ENCODE measurements around the gene MGMT.

The MGMT gene

DNA sequence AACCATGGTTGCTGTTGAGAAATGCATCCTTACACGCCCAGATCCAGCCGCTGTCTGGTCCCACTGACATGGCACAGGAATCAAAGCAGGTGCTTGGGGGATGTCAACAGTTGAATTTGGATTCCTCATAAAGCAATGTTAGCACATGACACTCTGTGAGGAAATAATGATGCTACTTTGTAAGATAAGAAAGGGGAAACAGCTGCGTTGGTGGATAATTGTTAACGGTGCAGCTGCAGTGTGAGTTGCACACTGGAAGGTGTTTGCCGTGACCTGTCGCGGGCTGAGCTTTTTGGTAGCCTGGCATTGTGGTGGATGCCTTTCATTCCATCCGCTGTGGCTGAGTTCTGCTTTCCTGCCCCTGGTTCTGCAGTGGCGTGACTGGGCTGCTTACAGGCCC, 113.9 kb downstream of the MGMT start:
- H3K27ac ChIP-seq: no peak overlapping the region
- TF ChIP-seq, protein P1, sequence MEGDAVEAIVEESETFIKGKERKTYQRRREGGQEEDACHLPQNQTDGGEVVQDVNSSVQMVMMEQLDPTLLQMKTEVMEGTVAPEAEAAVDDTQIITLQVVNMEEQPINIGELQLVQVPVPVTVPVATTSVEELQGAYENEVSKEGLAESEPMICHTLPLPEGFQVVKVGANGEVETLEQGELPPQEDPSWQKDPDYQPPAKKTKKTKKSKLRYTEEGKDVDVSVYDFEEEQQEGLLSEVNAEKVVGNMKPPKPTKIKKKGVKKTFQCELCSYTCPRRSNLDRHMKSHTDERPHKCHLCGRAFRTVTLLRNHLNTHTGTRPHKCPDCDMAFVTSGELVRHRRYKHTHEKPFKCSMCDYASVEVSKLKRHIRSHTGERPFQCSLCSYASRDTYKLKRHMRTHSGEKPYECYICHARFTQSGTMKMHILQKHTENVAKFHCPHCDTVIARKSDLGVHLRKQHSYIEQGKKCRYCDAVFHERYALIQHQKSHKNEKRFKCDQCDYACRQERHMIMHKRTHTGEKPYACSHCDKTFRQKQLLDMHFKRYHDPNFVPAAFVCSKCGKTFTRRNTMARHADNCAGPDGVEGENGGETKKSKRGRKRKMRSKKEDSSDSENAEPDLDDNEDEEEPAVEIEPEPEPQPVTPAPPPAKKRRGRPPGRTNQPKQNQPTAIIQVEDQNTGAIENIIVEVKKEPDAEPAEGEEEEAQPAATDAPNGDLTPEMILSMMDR (conservative IDR thresholded peaks at IDR 0.05): no peak

DNA sequence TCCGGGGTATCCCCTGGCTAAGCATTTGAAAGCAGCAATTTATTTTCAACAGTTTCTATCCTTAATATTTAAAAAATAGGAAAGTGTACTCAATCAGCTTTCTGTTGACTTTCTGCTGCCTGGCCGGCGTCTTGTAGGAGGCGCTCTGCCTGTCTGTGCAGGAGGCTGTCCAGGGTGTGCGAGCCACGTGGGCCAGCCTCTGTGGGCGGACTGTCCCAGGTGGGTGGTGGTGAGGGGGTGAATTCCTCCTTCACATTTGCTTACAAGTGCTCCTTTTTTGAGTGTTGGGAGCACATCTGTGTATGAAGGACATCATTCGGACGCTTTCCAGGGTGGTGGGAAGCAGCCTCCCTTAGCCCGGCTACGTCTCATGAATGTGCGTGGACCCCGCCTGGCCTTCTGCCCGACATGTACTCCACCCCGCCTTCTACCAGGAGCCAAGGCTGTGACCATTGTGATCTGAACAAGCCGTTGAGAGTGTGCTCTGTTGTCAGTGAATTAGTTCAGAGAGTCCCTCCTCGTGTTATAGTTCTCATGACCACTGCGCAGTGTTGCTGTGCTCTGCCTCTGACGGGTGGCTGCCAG, 114.9 kb downstream of the MGMT start:
- TF ChIP-seq, protein P1 (conservative IDR thresholded peaks at IDR 0.05): no peak
- no peak overlapping the region for H3K27ac ChIP-seq

DNA sequence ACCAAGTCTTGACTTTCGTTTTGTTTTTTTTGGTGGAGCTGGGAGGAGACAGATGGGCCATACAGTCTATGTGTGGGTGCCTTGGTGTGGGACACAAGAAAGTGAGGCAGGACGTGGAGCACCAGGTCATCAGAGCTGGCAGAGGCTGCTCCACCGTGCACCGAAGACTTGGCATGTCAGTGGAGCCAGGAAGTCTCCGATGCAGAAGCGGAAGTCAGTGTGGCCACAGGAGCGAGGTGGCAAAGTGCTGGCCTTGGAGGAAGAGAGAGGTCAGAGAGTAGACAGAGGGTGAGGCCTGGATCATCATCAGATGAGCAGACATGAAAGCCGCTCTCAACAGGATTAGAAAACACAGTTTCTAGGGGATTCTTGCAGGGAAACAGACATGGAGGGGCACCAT, 116.8 kb downstream of the MGMT start:
- H3K27ac ChIP-seq: no peak overlapping the region
- TF ChIP-seq, protein P1 (conservative IDR thresholded peaks at IDR 0.05): no peak

DNA sequence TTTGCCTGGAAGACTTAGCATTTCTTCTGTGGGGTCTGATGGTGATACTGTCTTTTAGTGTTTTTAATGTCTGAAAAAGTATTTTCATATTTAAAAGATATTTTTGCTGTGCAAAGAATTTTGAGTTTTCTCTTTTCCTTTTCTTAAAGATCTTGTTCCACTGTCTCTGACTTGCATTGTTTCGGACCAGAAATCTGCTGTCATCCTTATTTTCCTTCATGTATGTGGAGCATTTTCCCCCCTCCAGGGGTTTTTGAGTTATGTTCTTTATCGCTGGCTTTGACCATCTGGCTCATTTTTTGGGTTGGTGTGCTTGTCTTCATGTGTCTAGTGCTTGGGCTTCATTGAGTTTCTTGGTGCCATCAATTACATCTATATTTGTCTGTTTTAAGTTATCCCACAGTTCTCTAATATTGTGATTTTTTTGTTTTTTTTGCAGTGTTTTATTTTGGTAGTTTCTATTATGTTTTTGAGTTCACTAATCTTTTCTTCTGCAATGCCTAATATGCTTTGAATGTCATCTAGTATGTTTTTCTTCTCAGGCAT, 119.9 kb downstream of the MGMT start:
- TF ChIP-seq, protein P1 (conservative IDR thresholded peaks at IDR 0.05): no peak
- no peak overlapping the region for H3K27ac ChIP-seq

DNA sequence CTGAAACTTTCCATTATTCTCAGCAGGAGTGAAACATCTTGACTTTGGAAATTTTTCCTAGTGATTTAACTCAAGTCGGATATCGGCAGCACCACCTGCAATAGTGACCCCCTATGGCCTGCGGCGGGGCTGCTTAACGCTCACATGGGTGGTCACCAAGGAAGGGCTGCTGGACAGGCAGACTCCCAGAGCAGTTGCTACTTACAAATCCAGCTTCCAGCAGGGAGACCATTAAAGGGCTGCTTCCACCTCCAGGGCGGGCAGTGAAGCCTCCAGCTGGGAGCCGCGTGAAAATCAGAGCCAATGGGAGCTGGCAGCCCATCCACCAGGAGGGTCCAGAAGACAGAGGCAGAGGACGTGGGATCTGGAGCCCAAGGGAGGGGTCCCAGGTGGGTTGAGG, 122.5 kb downstream of the MGMT start:
- H3K27ac ChIP-seq: no peak overlapping the region
- TF ChIP-seq, protein P1 (conservative IDR thresholded peaks at IDR 0.05): no peak

DNA sequence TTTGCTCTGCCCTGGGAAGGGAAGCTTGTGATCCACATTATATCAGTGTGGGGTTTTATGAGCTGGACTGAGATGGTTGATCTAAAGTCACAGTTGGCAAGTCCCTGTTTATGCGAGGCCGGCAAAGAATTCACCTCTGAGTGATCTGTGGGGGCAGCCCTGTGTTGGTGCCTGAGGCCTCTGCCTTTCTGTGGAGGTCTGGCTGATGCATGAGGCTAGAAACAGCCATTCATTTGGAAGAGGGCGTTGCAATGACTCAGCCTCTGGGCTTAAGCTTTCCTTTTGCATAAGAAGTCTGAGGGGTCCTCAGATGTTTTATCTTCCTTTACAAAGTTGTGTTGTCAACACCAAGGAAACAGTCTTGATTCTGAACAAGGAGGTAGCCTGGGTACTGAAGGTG, 126.9 kb downstream of the MGMT start:
- no peak overlapping the region for H3K27ac ChIP-seq

DNA sequence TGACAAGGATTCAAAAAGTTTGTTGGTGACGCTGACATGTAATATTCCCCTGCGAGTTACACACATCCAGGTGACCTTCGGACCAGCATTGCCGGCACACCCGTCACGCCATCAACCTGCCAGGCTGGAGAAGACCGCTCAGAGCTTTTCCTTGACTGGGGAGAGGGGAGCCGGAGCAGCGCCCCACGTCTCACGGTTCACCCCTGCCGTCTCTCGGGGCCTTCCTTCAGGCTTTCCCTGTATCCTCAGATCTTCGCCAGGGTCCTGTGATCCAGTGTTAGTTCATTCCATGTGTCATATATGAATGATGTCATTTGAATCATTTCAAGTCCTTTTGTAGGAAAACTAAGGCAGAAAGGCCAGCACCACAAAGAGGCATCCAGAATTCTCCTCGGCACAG, 127.8 kb downstream of the MGMT start:
- TF ChIP-seq, protein P1 (conservative IDR thresholded peaks at IDR 0.05): no peak
- H3K27ac ChIP-seq: no peak overlapping the region

More for the DNA sequence above, 126.9 kb downstream of the MGMT start:
- TF ChIP-seq, protein P1 (conservative IDR thresholded peaks at IDR 0.05): no peak

All from VCaP (cell line).